Left renal cortex interstitium (tissue), 4 donors: ENCODE results near the gene CKS1B. TPM values are rescaled to one million over a fixed set of nuclear protein-coding genes. Genes with fewer than 3 reads are reported as not detected.

Experiments used
- DNase-seq, 4 donors: peaks; one replicate each; pipeline ENCODE4 v3.0.0-alpha.2; 2013; ENCODE audit warnings: low read depth in 4 of 4, low spot score in 2 of 4, missing footprints in 1 of 4
- polyA plus RNA-seq, 4 donors: library from polyadenylated mRNA; unstranded; fragments of 120-200 nt; gene quantifications; one replicate each; pipeline ENCODE4 v1.2.1, GENCODE V29; 2013; ENCODE audit not compliant: insufficient read length in 4 of 4

The CKS1B gene
- polyA plus RNA-seq, 4 donors: 82.3 to 99.0 (median 91.8) TPM

DNA sequence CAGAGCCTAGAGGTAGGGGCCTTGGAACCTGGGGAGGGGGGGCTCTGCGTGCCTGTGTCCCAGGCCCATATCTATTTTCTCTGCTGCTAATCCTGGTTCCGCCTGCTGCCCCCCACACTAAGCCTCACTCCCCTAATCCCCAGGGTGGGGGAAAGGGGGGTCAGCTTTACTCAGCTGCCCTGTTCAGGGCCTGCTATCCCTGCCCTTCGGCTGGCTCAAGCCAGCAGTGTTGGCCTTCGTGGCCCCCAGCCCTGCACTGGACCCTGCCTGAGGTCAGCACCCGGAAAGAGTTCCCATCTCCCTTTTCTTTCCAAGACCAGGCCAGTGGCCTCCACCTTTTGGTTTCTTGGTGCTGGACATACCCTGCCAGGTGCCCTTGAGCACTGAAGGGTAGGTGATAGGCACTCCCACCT is 36.5 kb downstream of the CKS1B start:
- DNase-seq: no peak

DNA sequence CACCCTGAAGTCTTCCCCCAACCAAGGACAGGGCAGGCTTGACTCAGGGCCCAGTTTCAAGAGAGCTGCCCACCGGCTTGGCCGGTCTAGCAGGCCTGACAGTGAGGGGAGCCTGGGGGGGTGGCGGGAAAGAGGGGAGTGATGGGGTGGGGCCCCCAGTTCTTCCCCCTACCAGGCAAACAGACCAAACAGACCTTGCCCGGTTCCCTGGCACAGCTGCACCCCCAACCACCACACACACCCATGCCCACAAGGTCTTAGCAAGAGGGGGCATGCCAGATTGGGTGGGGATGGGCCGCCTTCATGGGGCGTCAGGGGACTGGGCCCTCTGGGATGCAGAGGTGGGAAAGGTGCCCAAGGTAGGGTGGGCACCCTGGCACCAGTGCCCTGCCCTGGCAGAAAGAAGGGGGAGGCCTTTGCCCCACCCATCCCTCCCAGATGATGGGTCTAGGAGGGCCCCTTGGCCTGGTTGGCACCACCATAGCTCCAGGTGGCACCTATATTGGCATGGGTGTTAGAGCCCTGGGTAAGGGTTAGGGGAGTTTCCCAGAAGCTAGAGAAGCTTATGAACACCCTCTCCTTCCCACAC is 37.0 kb downstream of the CKS1B start:
- no peak for DNase-seq

DNA sequence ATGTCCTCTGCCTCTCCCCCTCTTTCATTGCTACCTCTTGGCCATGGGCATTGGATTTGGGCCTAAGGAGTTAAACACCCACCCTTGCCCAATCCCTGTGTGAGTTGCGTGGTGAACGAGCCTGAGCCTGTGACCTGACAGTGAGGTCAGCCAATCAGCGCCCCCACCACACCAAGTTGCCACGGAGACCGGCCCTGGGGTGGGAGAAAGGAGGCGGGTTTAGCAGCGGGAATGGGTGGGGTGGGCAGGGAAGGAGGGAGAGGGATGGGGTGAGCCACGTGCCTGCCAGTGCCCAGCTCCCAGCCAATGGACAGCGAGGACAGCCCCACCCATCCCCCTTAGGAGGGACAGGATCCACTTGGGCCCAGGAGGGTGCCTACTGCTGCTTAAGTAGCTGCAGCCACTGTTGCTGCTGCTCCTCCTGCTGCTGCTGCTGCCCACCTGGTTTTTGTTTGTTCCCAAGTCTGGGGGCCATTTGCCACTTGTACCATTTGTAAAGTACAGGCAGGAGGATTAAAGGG is 37.6 kb downstream of the CKS1B start:
- DNase-seq: no peak

DNA sequence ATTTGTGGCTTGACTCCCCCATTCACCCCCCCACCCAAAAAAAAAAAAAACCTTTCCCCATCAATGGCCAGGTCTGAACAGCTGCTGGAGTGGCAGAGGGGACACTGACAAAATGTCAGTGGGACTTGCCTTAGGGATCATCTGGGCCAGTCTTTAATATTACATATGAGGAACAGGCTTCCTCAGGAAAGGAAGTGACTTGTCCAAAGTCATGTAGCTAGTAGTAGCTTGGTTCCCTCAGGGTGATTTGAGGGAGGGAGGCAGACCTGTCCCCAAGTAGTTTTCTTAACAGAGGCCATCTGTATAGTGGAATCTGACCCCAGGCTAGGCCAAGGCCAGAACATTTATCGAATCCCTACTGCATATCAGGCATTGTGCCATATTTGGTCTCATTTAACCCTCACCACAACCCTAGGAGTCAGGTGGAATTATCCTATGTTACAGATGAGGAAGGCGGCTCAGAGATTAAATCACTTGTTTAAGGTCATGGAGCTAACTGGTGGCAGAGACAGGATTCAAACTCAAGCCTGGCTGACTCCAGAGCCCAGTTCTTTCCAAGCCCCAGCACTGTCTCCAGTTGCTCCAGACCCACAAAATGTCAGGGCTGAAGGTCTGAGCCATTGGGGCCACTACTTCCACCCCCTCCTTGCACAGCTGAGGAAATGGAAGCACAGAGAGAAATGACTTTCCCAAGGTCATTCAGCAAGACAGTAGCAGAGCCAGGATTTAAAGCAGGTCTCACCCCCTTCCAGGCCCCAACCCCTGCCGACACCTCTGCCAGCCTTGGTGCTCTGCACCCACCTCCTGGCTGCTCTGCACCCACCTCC is 38.5 kb downstream of the CKS1B start:
- DNase-seq: no peak

DNA sequence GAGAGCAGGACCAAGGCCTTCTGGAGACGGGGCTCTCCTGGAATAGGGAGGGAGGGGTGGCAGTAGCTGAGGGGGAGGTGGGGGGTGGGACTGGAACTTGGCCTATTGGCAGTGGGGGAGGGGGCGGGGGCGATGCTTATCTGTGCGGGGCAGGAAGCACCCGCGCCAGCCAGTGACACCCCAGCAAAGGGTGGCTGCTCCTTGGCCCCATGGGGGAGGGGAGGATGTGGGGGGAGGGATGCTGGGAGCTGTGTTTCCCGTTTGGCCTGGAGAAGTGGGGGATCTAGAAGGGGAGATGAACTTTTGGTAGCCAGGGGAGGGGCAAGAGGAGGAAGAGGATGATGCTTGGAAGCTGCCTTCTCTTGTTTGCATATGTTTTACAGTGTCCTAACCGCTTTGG is 39.2 kb downstream of the CKS1B start:
- no peak for DNase-seq

DNA sequence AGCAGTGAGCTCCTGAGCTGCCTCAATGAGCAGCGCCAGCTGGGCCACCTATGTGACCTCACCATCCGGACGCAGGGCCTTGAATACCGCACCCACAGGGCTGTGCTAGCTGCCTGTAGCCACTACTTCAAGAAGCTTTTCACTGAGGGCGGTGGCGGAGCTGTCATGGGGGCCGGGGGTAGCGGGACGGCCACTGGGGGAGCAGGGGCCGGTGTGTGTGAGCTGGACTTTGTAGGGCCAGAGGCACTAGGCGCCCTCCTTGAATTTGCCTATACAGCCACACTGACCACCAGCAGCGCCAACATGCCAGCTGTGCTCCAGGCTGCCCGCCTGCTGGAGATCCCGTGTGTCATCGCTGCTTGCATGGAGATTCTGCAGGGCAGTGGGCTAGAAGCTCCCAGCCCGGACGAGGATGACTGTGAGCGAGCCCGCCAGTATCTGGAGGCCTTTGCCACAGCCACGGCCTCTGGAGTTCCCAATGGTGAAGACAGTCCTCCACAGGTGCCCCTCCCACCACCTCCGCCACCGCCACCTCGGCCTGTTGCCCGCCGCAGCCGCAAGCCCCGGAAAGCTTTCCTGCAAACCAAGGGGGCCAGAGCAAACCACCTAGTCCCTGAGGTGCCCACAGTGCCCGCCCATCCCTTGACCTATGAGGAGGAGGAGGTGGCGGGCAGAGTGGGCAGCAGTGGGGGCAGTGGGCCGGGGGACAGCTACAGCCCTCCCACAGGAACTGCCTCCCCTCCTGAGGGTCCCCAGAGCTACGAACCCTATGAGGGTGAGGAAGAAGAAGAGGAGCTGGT is 40.4 kb downstream of the CKS1B start:
- no peak for DNase-seq

DNA sequence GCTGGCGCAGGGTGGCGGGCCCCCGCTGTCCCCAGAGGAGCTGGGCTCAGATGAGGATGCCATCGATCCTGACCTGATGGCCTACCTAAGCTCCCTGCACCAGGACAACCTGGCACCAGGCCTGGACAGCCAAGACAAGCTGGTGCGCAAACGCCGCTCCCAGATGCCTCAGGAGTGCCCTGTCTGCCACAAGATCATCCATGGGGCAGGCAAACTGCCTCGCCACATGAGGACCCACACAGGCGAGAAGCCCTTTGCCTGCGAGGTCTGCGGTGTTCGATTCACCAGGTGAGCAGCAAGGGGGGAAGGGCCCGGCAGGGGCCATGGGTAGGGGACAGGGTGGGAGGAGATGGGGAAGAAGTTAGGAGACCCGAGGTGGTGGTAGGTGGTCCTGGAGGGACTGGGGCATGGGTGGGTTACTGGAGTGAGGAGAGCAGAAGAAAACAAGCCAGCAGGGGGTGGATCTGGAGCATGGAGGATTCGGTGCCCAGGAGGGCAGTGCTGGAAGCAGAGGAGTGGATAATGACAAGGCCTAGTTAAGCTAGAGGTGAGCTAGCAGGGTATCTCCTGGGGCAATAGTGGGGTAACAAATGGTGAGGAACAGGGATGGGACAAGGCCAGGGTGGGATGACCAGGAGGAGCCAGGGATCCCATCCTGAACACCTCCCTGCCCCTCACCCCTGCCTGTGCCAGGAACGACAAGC is 41.2 kb downstream of the CKS1B start:
- no peak for DNase-seq

DNA sequence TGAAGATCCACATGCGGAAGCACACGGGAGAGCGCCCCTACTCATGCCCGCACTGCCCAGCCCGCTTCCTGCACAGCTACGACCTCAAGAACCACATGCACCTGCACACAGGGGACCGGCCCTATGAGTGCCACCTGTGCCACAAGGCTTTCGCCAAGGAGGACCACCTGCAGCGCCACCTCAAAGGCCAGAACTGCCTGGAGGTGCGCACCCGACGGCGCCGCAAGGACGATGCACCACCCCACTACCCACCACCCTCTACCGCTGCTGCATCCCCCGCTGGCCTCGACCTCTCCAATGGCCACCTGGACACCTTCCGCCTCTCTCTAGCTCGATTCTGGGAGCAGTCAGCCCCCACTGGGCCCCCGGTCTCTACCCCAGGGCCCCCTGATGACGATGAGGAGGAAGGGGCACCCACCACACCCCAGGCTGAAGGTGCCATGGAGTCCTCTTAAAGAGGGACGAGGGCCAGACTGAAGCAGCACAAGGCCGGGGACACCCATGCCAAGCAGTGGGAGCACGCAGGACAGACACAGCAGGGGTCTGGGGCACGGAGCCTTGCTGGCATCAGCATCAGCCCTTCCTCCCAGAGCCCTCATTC is 41.9 kb downstream of the CKS1B start:
- no peak for DNase-seq

DNA sequence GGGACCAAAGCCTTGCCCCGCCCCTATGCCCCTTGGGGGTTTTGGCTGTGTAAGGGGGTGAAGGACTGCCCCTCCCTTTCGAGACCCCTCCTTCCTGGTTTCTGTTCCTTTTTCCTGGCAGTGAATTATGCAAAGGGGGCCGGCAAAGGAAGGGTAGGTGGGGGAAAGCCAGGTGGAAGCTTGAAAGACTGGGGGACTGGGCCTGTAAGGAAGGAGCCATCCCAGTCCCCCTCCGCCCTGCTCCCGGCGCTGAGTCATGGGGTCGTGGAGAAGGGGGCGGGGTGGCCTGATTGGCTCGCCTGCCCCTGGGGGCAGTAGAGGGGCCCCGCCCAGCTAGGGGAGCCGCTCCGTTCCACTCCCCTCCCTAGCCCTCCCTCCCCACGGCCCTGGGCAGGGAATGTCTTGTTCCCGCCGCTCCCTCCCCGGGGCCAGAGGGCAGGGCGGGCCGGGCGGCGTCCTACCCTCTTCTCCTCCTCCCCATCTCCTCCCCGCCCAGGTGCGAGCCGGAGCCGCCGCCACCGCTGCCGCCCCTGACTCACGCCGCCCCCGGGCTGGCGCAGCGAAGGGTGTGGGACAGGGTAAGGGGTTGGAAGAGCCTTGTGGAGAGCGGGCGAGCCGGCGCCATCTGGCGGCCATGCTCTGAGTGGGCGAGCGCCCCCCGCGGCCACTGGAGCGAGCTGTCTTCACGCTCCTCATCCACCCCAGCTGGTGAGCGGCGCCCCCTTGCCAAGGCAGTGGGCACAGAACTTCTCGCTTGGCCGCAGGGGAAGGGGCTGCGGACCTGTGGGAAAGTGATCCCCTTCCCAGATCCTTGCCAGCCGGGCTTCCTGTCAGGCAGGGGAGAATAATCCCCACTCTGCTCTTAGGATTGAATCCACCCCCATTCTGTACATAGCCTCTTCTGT is 42.8 kb downstream of the CKS1B start:
- DNase-seq: peak in 3 of 4 donors; percentile 64 to 78 (median 71)

DNA sequence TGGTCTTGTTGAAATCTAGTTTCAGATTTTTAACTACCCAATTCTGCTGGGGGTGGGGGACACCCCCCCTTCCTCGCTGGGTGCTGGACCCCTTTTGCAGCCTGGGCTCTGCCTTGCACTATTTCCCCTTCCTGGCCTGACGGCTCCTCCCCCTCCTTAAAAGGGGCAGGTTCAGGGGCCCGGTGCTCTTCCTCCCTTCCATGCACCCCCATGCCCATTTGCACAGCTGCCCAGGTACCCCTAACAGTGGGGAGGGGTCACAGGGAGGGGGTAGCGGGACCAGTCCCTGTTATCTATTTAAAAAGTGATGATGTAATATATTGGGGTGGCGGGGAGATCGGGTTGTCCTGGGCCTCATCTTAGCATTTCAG is 43.5 kb downstream of the CKS1B start:
- no peak for DNase-seq

DNA sequence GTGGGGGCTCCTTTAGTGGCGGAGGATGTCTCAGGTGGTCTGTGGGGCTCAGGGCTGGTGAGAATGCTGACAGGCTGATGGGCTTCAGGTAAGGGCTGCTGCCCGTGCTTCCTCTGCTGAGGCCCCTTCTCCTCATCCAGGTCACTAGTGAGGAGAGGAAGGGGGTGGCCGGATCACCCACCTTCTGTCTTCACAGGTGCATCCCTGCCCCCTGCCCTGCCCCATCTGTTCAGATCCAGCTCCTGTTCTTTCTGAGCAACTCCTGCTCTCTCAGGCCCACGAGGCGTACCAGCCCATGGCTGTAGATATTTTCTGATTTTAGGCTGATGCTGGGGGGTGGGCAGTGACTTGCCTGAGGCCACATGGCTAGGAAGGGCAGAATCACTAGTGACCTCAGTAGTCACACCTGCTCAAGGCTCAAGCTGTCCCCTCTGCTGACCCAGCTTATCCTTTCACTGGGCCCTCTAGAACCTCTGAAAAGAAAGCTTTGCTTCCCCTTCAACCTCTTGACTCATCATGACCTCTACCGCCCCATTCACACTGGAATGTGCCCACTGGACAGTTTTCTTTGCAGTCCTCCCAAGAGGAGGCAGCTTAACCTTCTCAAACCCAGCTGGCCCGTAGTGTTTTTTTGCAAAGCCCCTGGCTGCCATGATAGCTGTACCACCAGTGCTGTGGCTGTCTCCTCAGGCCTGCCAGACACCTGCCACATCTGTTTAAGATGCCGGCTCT is 44.3 kb downstream of the CKS1B start:
- DNase-seq: no peak

DNA sequence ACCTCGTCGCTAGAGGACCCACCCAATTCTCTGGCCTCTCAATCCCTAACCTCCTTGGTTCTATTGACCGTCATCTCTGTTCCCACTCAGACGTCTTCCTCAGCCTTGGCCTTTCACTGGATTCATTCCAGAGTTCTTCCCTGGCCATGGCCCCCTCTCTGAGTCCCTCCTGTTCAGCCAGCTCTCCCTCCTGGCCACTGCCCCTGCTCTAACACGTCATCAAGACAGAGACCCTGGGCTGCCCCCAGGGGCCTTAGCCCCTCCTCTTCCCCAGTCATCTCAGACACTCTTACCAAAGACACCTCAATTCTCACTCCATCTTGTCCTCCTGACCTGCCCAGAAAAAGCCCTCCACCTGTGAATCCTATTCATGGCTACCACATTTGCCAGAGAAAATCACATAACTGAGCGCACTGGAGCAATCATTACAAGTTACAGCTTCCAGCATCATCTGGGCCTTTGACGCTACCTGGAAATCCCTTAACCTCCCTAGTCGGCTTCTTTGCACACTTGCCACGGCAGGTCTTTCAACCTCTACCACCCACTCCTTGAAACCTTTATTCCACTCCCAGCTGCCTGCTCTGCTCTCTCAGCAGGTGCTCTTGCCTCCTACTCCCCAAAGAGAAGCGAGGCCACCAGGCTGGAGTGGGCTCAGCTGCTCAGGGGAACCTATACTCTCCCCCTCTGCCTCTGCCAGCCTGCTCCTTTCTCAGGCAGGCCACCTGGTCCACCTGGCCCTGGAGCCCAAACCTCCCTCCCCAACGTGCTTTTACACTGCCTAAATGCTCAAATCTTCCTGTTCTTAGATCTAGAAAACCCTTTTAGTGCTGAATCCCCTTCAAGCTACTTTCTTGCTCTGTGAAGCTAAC is 45.1 kb downstream of the CKS1B start:
- no peak for DNase-seq

DNA sequence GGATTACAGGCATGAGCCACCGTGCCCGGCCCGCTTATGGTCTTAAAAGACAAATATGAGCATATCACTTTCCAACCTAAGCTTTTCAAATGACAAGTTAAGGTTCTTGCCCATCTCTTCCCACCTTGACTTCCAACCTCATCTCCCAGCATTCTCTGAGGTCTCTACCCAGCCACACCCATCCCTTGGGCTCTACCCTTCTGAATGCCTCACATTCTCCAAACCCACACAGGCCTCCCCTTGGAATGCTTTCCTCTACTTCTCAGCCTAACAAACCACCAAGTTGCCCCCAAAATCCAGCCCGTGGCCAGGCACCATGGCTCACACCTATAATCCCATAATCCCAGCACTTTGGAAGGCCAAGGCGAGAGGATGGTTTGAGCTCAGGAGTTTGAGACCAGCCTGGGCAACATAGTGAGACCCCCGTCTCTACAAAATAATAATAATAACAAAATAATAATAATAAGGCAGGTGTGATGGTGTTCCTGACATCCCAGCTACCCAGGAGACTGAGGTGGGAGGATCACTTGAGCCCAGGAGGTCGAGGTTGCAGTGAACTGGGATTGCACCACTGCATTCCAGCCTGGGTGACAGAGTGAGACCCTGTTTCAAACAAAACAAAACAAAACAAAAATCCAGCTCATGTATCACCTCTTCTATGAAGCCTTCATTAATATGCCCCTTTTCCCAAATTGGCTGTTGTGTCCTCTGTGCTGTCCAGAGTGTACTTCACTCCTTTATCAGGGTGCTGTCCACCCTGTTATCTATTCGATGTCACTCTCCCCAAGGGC is 47.9 kb downstream of the CKS1B start:
- no peak for DNase-seq

DNA sequence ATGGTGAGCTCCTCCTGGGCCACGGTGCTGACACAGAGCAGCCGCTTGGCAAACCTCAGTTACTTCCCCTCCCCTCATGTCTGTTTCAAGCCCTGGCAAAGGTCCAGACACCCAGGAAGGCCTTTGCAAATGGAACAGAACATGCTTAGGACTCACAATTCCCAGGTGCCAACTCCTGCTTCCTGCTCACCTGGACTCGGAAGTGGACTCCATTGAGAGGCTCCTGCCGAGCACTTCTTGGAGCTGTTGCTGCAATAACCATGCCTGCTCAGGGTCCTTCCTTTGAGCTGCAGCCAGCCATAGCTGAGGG is 48.4 kb downstream of the CKS1B start:
- no peak for DNase-seq

DNA sequence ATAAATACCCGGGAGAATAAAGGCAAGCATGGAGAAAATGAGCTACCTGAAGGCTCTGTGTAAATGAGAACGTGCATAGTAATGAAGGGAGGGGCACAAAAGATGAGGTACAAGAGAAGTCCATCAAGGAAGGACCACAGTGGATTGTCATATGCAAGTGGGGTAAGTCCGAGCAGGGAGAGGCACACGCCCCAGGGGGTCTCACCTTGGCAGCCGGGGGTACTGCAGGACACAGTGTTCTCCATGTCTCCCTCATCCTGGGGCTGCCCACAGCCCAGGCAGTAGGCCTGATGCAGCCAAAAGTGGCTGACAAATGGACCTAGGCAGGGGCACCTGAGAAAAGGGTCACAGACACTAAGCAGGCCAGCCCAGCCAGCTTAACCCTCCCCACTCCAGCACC is 49.1 kb downstream of the CKS1B start:
- DNase-seq: no peak

DNA sequence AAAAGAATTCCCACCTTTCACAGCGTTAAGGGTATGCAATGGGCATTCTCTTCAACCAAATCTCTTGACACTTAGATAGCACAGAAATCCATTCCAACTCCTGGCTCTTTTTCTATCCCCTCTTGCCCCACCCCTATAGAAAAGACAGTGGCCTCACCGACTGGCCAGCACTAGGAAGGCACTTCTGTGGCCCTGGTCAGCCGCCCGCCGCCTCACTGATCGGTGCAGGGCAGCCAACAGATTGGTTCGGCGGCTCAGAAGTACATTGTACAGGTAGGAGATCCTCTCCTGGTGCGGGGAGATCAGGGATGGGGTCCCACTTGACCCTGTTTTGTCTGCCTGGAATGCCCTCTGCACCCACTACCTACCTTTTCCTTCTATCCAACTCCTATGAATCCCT is 49.8 kb downstream of the CKS1B start:
- DNase-seq: no peak

DNA sequence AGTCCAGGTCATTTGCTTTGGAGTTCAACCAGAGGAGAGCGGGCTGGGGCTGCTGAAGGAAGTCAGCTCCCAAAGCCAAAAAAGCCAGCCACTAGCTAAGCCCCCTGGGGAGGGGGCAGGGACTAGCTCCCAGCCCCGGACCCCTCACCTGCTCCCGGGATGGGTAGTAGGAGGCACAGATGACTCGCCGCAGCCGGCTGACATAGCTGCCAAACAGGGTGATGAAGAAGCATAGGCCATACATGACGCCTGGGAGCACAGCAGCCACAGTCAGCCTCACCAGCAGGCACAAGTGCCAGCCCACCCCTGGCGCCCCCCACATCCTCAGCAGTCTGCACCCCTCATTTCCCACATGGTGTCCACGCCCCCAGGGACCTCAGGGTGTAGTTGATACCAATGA is 51.7 kb downstream of the CKS1B start:
- no peak for DNase-seq
